Measurements from ENCODE around the gene SYT15.

SYT15 gene

DNA sequence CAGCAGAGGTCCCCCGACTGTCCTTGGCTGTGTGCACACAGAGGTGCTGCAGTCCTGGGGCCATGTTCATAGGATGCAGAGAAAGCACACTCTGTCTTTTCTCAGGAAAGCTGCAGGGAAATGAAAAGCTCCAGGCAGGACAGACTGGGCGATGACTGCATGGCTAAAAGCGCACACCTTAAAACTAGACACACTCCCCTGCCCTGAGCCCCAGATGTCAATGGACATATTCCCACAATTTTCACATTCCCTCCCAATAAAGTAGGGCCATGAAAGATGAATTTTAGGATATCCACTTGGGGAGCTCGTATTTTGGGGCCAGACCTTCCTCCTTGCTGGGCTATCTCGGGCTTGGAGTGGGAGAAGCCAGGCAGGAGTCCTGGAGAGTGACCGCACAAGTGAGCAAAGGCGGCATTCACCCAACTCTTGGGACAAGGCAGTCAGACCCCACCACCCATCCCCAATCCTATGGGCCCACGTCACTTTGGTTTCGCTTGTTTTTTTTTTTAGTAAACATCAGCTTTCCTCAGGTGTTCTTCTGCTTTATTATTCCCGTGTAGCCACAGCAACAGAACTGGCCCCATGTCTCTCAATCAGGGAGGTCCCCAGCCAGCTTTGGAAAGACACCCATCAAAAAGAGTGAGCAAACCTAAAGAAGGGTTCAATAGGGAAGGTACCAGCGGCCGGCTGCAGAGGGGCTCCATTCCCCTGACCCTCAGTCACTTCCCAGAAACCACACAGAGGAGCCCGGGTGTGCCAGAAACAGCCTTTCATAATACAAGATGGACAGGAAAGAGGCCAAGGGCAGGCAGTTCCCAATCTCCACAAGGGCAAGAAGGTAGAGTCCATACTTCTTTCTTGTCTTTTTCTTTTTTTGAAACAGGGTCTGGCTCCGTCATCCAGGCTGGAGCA lies 35.2 kb upstream of the SYT15 start:
- TF ChIP-seq FOXP2 (optimal IDR thresholded peaks at IDR 0.05; ENCODE audit: control extremely low read depth, extremely low read length, insufficient read depth) (no peak), EZH2 (IDR thresholded peaks at IDR 0.05) (no peak), POLR2AphosphoS5 (IDR thresholded peaks at IDR 0.05; ENCODE audit: borderline replicate concordance, low read depth, low read length) (no peak)
- DNase-seq (ENCODE audit: low read depth, low spot score): no peak
- no peaks in the 10 kb centered on the region for H3K9me3 ChIP-seq (ENCODE audit: low read depth, low read length)
- no peak overlapping the region for H3K4me3 ChIP-seq
- no peak overlapping the region for H3K9ac ChIP-seq (ENCODE audit: insufficient read length)
- H3K27ac ChIP-seq: no peak overlapping the region
- H3K36me3 ChIP-seq (ENCODE audit: insufficient read depth, low read length): no peaks in the 10 kb centered on the region

DNA sequence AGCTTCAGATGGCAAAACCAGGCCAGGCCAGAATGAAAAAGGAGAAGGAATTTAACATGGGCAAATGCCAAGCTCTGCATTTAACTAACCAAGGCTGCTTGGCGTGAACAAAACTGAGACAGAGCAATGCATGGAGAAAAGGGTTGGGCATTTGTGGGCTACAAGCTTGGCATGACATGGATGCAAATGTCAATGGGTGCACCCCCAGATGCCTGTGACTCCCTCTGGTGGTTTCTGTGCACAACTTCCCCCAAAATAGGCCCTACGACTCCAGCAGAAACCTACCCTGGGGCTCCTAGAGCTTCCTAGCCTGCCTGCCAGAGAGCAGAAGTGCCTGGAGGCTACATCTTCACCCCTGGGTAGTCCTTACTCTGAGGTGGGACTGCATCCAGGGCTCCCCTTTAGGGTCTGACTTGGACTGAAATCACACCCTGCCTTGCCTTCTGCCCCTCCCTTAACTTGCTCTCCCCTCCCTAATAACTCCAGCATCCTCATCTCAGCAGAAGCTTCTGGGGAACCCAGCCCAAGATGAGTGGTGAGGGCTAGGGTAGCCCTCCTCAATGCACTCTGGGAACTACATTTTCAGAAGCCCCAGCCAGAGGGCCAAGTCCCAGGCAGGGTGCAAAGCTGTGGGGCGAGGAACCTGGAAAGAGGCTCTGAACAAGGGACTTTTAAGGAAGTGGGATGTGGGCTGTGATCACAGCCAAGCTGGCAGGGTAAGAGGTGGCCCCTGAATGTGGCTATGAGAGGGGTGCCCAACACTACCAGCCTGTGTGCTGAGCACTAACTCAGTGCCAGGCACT lies 33.7 kb upstream of the SYT15 start:
- no peak overlapping the region for H3K4me3 ChIP-seq
- no peak for TF ChIP-seq FOXP2 (optimal IDR thresholded peaks at IDR 0.05; ENCODE audit: control extremely low read depth, extremely low read length, insufficient read depth)
- no peak overlapping the region for H3K9ac ChIP-seq (ENCODE audit: insufficient read length)
- no peak for DNase-seq (ENCODE audit: low read depth, low spot score)
- no peak overlapping the region for H3K27ac ChIP-seq
- H3K36me3 ChIP-seq (ENCODE audit: insufficient read depth, low read length): no peaks in the 10 kb centered on the region
- no peaks in the 10 kb centered on the region for H3K9me3 ChIP-seq (ENCODE audit: low read depth, low read length)

DNA sequence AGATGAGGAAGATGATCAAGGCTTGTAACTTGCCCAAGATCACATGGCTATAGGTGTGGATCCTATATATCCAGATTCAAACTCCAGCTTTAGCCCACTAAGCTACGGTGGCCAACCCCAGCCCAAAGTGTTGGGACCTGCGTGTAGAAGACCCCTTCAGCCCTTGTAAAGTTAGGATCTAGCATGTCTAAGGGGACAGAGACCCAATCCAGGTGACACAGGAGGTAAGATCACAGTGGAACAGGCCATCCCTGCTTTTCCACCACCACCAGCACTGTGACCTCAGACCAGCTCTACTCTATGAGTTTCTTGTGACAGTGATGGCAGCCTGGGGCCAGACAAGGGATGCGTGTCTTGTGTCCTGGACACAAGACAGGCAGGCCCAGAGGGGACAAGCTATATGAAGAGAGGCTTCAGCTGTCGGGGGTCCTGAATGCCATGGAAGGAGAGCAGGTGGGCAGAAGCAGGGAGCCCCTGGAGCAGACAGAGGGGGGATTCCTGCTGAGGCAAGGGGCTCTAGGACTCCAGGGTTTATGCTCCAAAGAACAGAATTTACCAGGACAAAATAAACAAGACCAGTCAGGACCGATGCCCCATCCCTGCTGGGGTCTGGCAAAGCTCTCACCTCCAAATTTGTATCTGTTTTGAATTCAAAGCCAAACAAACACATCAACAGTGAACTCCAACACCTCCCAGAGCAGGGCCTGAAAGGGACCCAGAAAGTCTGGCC lies 32.9 kb upstream of the SYT15 start:
- no peak overlapping the region for H3K4me3 ChIP-seq
- no peak for DNase-seq (ENCODE audit: low read depth, low spot score)
- H3K9me3 ChIP-seq (ENCODE audit: low read depth, low read length): no peaks in the 10 kb centered on the region
- no peaks in the 10 kb centered on the region for H3K36me3 ChIP-seq (ENCODE audit: insufficient read depth, low read length)
- TF ChIP-seq EZH2 (IDR thresholded peaks at IDR 0.05): no peak
- no peak for TF ChIP-seq POLR2AphosphoS5 (IDR thresholded peaks at IDR 0.05; ENCODE audit: borderline replicate concordance, low read depth, low read length)
- TF ChIP-seq FOXP2 (optimal IDR thresholded peaks at IDR 0.05; ENCODE audit: control extremely low read depth, extremely low read length, insufficient read depth): no peak
- H3K9ac ChIP-seq (ENCODE audit: insufficient read length): no peak overlapping the region
- H3K27ac ChIP-seq: no peak overlapping the region

DNA sequence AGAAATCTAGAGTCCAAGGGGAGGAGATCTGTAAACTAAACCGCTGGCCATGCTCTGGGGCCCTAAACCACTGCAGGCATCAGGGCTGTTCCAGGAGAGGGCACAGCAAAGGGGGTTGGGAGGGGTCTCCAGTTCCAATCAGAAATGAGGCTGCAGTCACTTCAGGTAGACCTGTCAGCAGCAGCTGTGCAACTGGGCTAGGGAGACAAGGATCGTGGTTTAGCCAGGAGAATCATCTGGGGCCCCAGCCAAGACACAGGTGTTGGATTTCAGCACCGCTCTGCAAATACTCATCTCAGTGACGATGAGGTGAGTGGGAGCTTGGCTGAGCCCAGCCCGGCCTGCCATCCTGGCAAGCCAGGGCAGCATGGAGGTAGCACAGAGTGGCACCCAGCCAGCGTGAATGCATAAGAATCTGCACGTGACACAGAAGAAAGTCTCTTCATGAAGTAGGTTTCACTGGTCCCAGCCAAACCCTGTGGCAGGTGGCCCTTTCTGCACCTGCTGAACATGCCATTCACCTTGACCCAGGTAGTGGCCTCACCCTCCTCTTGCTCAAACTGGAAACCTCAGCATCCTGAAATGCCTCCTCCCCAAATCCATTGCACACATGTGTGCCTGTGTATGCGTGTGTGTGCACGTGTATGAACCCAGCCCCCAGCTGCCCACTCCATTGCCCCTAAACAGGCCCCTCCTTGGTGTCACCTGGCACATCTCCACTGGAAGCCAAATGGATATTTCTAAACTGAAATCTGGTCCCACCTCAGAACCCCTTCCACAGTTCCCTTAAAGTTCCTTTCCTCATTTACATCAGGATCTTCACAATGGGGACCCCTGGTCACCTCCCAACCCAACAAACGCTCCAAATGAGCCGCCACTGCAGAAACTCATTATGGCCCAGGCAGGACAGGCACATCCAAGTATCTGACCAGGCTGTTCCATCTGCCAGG lies 32.1 kb upstream of the SYT15 start:
- H3K4me3 ChIP-seq: no peak overlapping the region
- TF ChIP-seq FOXP2 (optimal IDR thresholded peaks at IDR 0.05; ENCODE audit: control extremely low read depth, extremely low read length, insufficient read depth) (no peak), EZH2 (IDR thresholded peaks at IDR 0.05) (no peak)
- no peaks in the 10 kb centered on the region for H3K36me3 ChIP-seq (ENCODE audit: insufficient read depth, low read length)
- H3K27ac ChIP-seq: no peak overlapping the region
- H3K9ac ChIP-seq (ENCODE audit: insufficient read length): no peak overlapping the region
- no peaks in the 10 kb centered on the region for H3K9me3 ChIP-seq (ENCODE audit: low read depth, low read length)
- DNase-seq (ENCODE audit: low read depth, low spot score): no peak

DNA sequence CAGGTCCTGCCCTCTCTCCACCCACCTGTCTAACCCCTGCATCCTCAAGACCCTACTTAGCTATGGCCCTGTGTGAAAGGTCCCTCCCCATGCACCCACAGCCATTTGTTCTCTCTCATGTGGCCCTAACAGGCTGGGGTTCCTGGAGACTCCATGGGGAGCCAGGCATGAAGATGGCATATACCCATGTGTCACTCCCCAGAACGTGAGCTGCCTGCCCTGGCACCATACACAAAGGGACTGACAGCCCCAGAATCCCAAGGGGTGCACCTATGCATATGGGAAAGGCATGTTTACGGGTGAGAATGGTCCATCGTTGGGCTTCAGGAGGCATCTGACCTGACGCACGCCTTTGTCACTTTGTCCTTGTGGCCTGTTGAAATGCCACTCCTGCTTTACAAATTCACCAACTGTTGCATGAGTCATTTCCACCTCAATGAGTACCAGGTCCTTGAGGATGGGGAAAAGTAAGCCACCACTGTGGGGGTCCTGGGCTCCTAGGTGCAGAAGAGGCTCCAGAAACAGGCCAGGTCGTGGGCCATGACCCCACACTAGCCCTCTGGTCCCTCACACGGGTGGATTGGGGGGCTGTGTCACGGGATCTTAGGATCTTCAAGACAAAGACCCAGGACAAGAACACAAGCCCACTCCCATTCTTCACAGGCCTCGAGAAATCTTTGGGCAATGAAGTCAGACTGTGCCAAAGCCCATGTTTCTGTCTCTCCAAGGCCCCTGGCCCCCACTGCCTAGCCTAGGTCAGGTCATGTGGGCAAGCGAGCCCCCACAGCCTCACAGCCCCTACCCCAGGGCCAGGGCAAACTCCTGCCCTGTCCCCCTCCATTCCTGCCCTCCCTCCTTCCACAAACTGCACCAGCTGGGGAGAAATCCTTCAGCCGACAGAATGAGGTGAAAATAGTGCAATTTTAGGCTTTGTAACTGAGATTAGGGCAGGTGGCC lies 31.1 kb upstream of the SYT15 start:
- no peak overlapping the region for H3K9ac ChIP-seq (ENCODE audit: insufficient read length)
- no peak for TF ChIP-seq EZH2 (IDR thresholded peaks at IDR 0.05)
- TF ChIP-seq POLR2AphosphoS5 (IDR thresholded peaks at IDR 0.05; ENCODE audit: borderline replicate concordance, low read depth, low read length): no peak
- no peak for TF ChIP-seq FOXP2 (optimal IDR thresholded peaks at IDR 0.05; ENCODE audit: control extremely low read depth, extremely low read length, insufficient read depth)

DNA sequence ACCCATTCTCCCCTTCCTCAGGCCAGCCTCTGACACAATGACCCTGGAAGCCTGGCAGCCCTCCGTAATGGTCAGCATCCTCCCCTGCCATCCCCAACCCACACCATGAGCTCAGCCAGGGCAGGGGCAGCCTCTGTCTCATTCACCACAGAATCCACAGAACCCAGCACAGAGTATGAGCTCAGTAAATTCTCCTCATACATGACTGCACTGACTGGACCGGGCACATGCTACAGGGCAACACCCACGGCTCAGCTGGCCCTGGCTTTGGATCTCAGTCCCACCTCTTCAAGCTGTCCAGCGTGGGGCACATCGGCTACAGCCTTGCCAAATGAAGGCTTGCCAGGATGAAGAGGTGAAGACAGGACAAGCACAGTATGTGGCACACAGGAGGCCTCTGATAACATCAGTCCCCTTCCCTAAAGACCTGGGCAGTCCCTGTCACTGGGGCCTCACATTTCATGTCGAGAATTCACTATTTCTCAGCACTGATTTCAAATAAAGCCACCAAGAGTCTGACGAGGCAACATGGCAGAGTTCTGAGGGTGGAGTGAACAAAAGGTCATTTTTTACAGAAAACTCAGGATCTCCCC lies 30.3 kb upstream of the SYT15 start:
- no peak overlapping the region for H3K9ac ChIP-seq (ENCODE audit: insufficient read length)
- TF ChIP-seq POLR2AphosphoS5 (IDR thresholded peaks at IDR 0.05; ENCODE audit: borderline replicate concordance, low read depth, low read length): no peak
- TF ChIP-seq EZH2 (IDR thresholded peaks at IDR 0.05): no peak
- TF ChIP-seq FOXP2 (optimal IDR thresholded peaks at IDR 0.05; ENCODE audit: control extremely low read depth, extremely low read length, insufficient read depth): no peak
- H3K4me3 ChIP-seq: no peak overlapping the region
- no peak overlapping the region for H3K27ac ChIP-seq
- no peaks in the 10 kb centered on the region for H3K9me3 ChIP-seq (ENCODE audit: low read depth, low read length)
- no peak for DNase-seq (ENCODE audit: low read depth, low spot score)
- no peaks in the 10 kb centered on the region for H3K36me3 ChIP-seq (ENCODE audit: insufficient read depth, low read length)

More for the DNA sequence above, 31.1 kb upstream of the SYT15 start:
- H3K4me3 ChIP-seq: no peak overlapping the region
- no peak overlapping the region for H3K27ac ChIP-seq
- no peaks in the 10 kb centered on the region for H3K36me3 ChIP-seq (ENCODE audit: insufficient read depth, low read length)
- H3K9me3 ChIP-seq (ENCODE audit: low read depth, low read length): no peaks in the 10 kb centered on the region
- no peak for DNase-seq (ENCODE audit: low read depth, low spot score)
